ENCODE data around the gene SHISAL2A.

- TF ChIP-seq CTCF (IDR thresholded peaks at IDR 0.05; ENCODE audit: extremely low read depth in 1 of 2, insufficient read depth in 1 of 2, low read depth in 1 of 2, low read length in 2 of 2) (no peak), EZH2 (IDR thresholded peaks at IDR 0.05; ENCODE audit: borderline replicate concordance, low read depth, low read length, severe bottlenecking) (no peak)
These were observed 7.7 kb downstream of the SHISAL2A start for GRCh38 chr1:52640697-52641096.

Data from endothelial cell of umbilical vein (primary cell).